AG04449 (cell line): ENCODE measurements around the gene ADCY10.
"Not testable (repeated sequence)": the region's sequence is repeated elsewhere in the genome, so short reads cannot be mapped to it uniquely, and the experiment has no call there.

Source experiments
- CTCF ChIA-PET: fragments of 350-600 bp; formaldehyde crosslinking; extraction: SDS; loops from one replicate; lab custom pipeline; 2021; ENCODE audit warnings: antibody characterized with exemption; lab: Yijun Ruan, JAX
- POLR2A ChIA-PET: fragments of 400-600, 350-600 bp; formaldehyde crosslinking; extraction: SDS; loops from one replicate; lab custom pipeline; 2020; ENCODE audit warnings: antibody characterized with exemption, inconsistent platforms; lab: Yijun Ruan, JAX
- DNase-seq: peaks from one replicate; pipeline ENCODE4 v3.0.0-alpha.2; 2010; ENCODE audit warnings: low read depth, low spot score
- H3K4me3 ChIP-seq: 2 replicates; pipeline ENCODE4 v1.5.1; 2011; ENCODE audit warnings: low read depth, mild to moderate bottlenecking, control low read depth, low read length
- TF ChIP-seq, protein P1 (sequence below): IDR thresholded peaks from one replicate; pipeline ENCODE4 v1.5.1; 2011; ENCODE audit warnings: mild to moderate bottlenecking, moderate library complexity, low read length, control low read depth, inconsistent platforms; ENCODE audit not compliant: insufficient read depth; ENCODE audit errors: missing control alignments

Gene ADCY10

DNA sequence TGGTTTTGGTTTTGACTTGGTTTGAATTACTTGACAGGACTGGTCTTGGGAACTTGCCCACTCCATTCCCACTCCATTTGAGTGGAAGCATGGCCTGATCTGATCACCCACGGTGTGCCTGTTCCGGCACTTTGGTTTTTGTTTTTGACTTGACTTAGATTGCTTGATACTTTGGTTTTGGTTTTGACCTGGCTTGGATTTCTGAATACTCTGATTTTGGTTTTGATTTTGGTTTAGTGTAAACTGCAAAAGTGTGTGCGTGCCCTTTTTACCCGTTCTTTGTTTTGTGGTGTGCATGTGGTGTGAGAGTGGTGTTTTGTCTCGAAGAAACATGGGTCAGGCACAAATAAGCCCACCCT lies 50.0 kb downstream of the ADCY10 start:
- POLR2A ChIA-PET, result no interaction called here
- TF ChIP-seq, protein P1, sequence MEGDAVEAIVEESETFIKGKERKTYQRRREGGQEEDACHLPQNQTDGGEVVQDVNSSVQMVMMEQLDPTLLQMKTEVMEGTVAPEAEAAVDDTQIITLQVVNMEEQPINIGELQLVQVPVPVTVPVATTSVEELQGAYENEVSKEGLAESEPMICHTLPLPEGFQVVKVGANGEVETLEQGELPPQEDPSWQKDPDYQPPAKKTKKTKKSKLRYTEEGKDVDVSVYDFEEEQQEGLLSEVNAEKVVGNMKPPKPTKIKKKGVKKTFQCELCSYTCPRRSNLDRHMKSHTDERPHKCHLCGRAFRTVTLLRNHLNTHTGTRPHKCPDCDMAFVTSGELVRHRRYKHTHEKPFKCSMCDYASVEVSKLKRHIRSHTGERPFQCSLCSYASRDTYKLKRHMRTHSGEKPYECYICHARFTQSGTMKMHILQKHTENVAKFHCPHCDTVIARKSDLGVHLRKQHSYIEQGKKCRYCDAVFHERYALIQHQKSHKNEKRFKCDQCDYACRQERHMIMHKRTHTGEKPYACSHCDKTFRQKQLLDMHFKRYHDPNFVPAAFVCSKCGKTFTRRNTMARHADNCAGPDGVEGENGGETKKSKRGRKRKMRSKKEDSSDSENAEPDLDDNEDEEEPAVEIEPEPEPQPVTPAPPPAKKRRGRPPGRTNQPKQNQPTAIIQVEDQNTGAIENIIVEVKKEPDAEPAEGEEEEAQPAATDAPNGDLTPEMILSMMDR, result no peak
- no peak overlapping the region for H3K4me3 ChIP-seq
- CTCF ChIA-PET, result interaction anchor here (1.1 kb wide), 1 partner anchor 8 kb away, joined by 3 read pairs; no protein-coding TSS in a partner anchor
- no peak for DNase-seq

DNA sequence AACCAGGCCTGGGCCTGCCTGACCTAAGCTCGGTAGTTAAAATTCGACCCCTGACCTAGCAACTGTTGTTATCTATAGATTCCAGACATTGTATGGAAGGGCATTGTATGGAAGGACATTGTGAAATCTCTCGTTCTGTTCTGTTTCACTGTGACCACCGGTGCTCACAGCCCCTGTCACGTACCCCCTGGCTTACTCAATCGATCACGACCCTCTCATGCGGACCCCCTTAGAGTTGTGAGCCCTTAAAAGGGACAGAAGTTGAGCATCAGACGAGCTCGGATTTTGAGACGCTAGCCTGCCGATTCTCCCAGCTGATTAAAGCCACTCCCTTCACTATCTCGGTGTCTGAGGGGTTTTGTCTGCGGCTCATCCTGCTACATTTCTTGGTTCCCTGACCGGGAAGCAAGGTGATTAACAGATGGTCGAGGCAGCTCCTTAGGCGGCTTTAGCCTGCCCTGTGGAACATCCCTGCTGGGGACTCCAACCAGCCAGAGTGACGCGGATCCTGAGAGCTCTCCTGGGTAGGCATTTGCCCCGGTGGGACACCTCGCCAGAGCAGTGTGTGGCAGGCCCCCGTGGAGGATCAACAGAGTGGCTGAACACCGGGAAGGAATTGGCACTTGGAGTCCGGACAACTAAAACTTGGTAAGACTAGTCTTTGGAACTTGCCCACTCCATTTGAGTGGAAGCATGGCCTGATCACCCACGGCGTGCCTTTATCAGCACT lies 50.6 kb downstream of the ADCY10 start:
- CTCF ChIA-PET, result interaction anchor here (1.1 kb wide), 1 partner anchor 9 kb away, joined by 3 read pairs; no protein-coding TSS in a partner anchor
- H3K4me3 ChIP-seq, POLR2A ChIA-PET, DNase-seq: not testable (repeated sequence)

DNA sequence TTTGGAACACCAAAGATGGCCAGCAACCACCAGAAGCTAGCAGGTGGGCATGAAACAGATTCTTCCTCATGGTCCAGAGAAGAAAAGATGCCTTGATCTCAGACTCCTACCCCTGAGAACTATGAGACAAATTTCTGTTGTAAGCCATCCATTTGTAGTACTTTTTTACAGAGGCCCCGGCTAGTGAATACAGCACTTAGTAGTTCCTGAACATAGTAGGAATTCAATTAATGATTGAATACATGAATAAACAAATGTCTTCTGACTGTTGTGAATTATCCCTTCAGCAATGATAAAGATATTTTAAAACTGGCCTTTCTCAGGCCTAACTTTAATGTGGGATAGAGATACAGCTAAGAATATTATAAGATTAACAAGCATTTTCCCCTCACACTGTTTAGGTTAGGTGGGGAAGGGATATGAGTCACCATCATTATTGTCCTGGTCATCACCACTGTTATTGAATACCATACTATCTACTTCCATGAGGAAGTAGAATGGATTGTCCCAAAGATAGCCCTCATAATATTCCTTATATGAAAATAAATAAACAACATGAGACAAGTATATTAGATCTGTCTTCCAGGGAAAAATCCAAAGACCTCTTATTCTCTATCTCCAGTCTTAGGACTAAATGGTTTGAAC lies 51.4 kb downstream of the ADCY10 start:
- TF ChIP-seq, protein P1, result no peak
- CTCF ChIA-PET, result interaction anchor here (1.1 kb wide), 1 partner anchor 10 kb away, joined by 3 read pairs; no protein-coding TSS in a partner anchor
- H3K4me3 ChIP-seq, result no peak overlapping the region
- POLR2A ChIA-PET, result no interaction called here
- no peak for DNase-seq

DNA sequence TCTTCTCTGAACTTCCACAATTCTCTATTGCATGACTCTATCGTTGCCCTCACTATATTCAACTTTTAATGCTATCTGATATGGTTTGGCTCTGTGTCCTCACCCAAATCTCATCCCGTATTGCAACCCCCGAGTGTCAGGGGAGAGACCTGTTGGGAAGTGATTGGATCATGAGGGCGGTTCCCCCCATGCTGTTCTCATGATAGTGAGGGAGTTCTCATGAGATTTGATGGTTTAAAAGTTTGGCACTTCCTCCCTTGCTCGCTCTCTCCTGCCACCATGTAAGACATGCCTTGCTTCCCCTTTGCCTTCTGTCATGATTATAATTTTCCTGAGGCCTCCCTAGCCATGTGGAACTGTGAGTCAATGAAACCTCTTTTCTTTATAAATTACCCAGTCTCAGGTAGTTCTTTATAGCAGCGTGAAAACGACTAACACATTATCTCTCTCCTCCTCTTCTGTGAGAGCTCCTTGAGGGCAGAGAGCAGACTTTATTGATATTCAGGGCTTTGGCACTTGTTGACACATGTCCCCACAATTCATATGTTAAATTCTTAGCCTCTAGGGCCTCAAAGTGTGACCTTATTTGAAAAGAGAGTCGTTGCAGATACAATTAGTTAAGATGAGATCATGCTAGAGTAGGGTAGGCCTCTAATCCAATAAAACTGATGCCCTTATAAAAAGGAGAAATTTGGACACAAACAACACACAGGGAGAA lies 52.1 kb downstream of the ADCY10 start:
- CTCF ChIA-PET, result no interaction called here

DNA sequence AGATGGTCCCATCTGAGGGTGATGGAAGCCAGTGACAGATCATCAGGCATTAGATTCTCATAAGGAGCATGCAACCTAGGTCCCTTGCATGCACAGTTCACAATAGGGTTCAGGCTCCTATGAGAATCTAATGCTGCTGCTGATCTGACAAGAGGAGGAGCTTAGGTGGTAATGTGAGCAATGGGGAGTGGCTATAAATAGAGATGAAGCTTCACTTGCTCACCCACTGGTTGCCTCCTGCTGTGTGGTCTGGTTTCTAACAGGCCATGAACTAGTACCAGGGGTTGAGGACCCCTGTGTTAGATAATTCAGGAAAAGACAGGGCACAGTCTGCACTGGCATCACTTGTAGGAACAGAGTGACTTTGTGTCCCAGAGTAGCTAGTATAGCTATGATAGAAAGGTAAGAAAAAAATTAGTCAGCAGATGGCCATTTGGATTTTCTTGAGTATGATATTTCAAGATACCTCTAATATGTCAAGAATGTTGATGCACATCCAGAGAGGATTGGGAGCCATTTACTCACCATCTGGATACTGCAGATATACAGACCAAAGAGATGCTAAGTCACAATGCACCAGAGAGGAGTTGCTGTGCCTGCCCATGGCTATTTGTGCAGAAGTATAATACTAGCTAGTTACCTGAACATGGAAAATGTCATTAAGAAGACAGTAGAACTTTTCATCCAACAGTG lies 53.6 kb downstream of the ADCY10 start:
- no peak for DNase-seq
- TF ChIP-seq, protein P1, result no peak
- POLR2A ChIA-PET, result no interaction called here
- no peak overlapping the region for H3K4me3 ChIP-seq
- CTCF ChIA-PET, result interaction anchor here (1.0 to 1.4 kb wide), 2 partner anchors 12 to 56 kb away, joined by 3 read pairs; no protein-coding TSS in a partner anchor

More for the DNA sequence above, 52.1 kb downstream of the ADCY10 start:
- DNase-seq, result no peak
- H3K4me3 ChIP-seq, result no peak overlapping the region
- POLR2A ChIA-PET, result no interaction called here
- TF ChIP-seq, protein P1, result no peak

DNA sequence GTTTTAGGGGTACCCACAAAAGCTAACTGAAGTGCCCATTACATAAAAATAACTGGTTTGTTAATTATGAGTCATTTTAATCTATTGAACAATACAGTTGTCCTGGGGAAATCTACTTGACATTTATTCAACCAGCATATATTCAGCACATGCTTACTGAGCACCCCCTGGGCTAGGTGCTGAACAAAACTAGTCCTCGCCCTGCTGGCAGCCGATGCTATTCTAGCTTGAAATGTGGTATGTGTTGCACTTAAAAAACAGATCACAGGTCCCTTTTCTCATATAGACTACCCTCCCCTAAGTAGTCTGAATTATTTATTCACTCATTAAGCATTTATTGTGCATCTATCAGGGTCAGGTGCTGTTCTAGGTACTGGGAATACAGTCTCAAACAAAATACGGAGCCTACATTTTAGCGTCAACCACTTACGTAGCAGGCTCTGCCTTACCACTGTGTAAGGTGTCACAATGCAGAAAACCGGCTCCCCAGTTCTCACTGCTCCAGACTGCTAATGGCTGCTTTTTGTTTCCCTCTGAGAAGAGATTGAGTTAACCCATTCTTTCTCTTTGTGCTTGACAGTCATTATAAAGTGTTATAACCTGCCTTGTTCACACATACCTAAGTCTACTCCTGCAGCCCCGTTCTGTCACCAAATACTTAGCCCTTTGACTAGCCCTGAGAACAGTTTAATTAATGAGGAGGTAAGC lies 57.1 kb downstream of the ADCY10 start:
- H3K4me3 ChIP-seq, result no peak overlapping the region
- no peak for DNase-seq
- TF ChIP-seq, protein P1, result no peak
- CTCF ChIA-PET, result no interaction called here
- POLR2A ChIA-PET, result no interaction called here
